Esophagus muscularis mucosa (tissue), 4 donors: ENCODE data around the gene LTBP3.

Experiments
- EP300 ChIP-seq: sonication (generic); formaldehyde crosslinking; IDR thresholded peaks from one replicate; pipeline ENCODE4 v1.6.1; 2017; ENCODE audit warnings: antibody characterized with exemption
- POLR2A ChIP-seq: fragments of 450-650 bp; IDR thresholded peaks from one replicate; pipeline ENCODE4 v1.6.1; 2017; ENCODE audit warnings: antibody characterized with exemption, moderate library complexity, mild to moderate bottlenecking, low read depth
- POLR2AphosphoS5 ChIP-seq, 2 donors: sonication (generic); formaldehyde crosslinking; IDR thresholded peaks; one replicate each; pipeline ENCODE4 v1.6.1; 2017; ENCODE audit warnings: antibody characterized with exemption in 2 of 2
- TF ChIP-seq, protein P1 (sequence below), 3 experiments: fragments of 200-600 bp in 2 of 3; fragments of 450-650 bp in 1 of 3; sonication (generic) in 2 of 3; IDR thresholded peaks; one replicate each; pipeline ENCODE4 v1.5.1; 2017 to 2019; ENCODE audit warnings: antibody characterized with exemption in 3 of 3, mild to moderate bottlenecking in 2 of 3, moderate library complexity in 1 of 3

DNA sequence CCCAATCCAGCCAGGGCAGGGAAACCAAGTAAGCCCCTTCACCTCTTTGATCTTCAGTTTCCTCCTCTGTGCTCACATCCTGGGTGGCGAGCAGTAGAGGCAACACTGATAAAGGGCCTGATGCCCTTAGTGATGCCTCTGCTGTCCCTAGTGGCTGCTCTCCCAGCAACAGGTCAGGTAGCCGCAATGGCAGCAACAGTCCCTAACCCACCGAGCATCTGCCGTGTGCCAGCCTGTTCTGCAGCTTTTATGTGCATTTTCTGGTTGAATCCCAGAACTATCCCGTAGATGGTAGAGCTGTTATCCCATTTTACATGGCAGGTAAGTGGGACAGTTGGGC lies 28.0 kb downstream of the LTBP3 start:
- TF ChIP-seq, protein P1, sequence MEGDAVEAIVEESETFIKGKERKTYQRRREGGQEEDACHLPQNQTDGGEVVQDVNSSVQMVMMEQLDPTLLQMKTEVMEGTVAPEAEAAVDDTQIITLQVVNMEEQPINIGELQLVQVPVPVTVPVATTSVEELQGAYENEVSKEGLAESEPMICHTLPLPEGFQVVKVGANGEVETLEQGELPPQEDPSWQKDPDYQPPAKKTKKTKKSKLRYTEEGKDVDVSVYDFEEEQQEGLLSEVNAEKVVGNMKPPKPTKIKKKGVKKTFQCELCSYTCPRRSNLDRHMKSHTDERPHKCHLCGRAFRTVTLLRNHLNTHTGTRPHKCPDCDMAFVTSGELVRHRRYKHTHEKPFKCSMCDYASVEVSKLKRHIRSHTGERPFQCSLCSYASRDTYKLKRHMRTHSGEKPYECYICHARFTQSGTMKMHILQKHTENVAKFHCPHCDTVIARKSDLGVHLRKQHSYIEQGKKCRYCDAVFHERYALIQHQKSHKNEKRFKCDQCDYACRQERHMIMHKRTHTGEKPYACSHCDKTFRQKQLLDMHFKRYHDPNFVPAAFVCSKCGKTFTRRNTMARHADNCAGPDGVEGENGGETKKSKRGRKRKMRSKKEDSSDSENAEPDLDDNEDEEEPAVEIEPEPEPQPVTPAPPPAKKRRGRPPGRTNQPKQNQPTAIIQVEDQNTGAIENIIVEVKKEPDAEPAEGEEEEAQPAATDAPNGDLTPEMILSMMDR (IDR thresholded peaks at IDR 0.05) = peak in 1 of 3 experiments; percentile 5
- no peak for TF ChIP-seq POLR2A
- no peak for TF ChIP-seq POLR2AphosphoS5 (IDR thresholded peaks at IDR 0.05)
- TF ChIP-seq EP300 = no peak
